KBM-7 (cell line): ENCODE results near the gene SLC24A3.

ENCODE experiments used
- DNase-seq: peaks from one replicate; pipeline ENCODE4 v3.0.0-alpha.2; 2015
- in situ Hi-C: fragments of 300-500 bp; cut with MboI; formaldehyde crosslinking; loops from 2 replicates; pipeline ENCODE4 v1.14.3; 2020; ENCODE audit warnings: low sequenced_read_pairs, low pct_unique_long_range_greater_than_20kb, mixed read lengths

Gene SLC24A3

GRCh38 chr20:19322061-19322985, 109.9 kb downstream of the SLC24A3 start:
- no peak for DNase-seq
- in situ Hi-C loops = no loop called here

GRCh38 chr20:19327401-19327800, 115.0 kb downstream of the SLC24A3 start:
- no peak for DNase-seq
- in situ Hi-C loops = no loop called here

- DNase-seq = no peak
- in situ Hi-C loops = no loop called here
Observed at GRCh38 chr20:19328676-19329075, 116.2 kb downstream of the SLC24A3 start.

GRCh38 chr20:19330038-19330437, 117.6 kb downstream of the SLC24A3 start:
- in situ Hi-C loops = no loop called here
- DNase-seq = no peak

- DNase-seq = no peak
- in situ Hi-C loops = no loop called here
Observed at GRCh38 chr20:19330731-19331130, 118.3 kb downstream of the SLC24A3 start.

GRCh38 chr20:19333563-19333962, 121.1 kb downstream of the SLC24A3 start:
- no peak for DNase-seq
- in situ Hi-C loops = no loop called here

GRCh38 chr20:19335341-19335740, 122.9 kb downstream of the SLC24A3 start:
- no peak for DNase-seq
- in situ Hi-C loops = no loop called here

- DNase-seq = no peak
- in situ Hi-C loops = no loop called here
Observed at GRCh38 chr20:19335916-19336315, 123.5 kb downstream of the SLC24A3 start.

GRCh38 chr20:19336631-19337030, 124.2 kb downstream of the SLC24A3 start:
- in situ Hi-C loops = no loop called here

GRCh38 chr20:19338380-19338779, 125.9 kb downstream of the SLC24A3 start:
- in situ Hi-C loops = no loop called here
- no peak for DNase-seq

More at GRCh38 chr20:19336631-19337030, 124.2 kb downstream of the SLC24A3 start:
- DNase-seq = peak; percentile 3

- DNase-seq = no peak
- in situ Hi-C loops = no loop called here
Observed at GRCh38 chr20:19338960-19339359, 126.5 kb downstream of the SLC24A3 start.

GRCh38 chr20:19341348-19342053, 129.1 kb downstream of the SLC24A3 start:
- DNase-seq = no peak
- in situ Hi-C loops = no loop called here

- in situ Hi-C loops = no loop called here
- DNase-seq = no peak
Observed at GRCh38 chr20:19344341-19344740, 131.9 kb downstream of the SLC24A3 start.

- in situ Hi-C loops = no loop called here
- no peak for DNase-seq
Observed at GRCh38 chr20:19347943-19348456, 135.6 kb downstream of the SLC24A3 start.

GRCh38 chr20:19348582-19348981, 136.1 kb downstream of the SLC24A3 start:
- DNase-seq = no peak
- in situ Hi-C loops = no loop called here

- DNase-seq = no peak
- in situ Hi-C loops = no loop called here
Observed at GRCh38 chr20:19349879-19350278, 137.4 kb downstream of the SLC24A3 start.

GRCh38 chr20:19351542-19351941, 139.1 kb downstream of the SLC24A3 start:
- in situ Hi-C loops = no loop called here
- no peak for DNase-seq

- no peak for DNase-seq
- in situ Hi-C loops = no loop called here
Observed at GRCh38 chr20:19354950-19355349, 142.5 kb downstream of the SLC24A3 start.

GRCh38 chr20:19361790-19362189, 149.3 kb downstream of the SLC24A3 start:
- DNase-seq = no peak
- in situ Hi-C loops = no loop called here

GRCh38 chr20:19363476-19363875, 151.0 kb downstream of the SLC24A3 start:
- DNase-seq = no peak
- in situ Hi-C loops = no loop called here
